H1 (cell line): ENCODE measurements around the gene ZNF845.

Experiments used
- CHD2 ChIP-seq: IDR thresholded peaks from 2 replicates; pipeline ENCODE4 v1.6.1; 2012; ENCODE audit warnings: low read length, improper control_type of control experiment
- EP300 ChIP-seq, 2 experiments: IDR thresholded peaks; 1 replicate in 1 of 2; 2 replicates in 1 of 2; pipeline ENCODE4 v1.6.1; 2011 to 2012; ENCODE audit warnings: low read depth in 2 of 2, low read length in 2 of 2, mild to moderate bottlenecking in 2 of 2, borderline replicate concordance in 1 of 2, inconsistent platforms in 1 of 2, moderate library complexity in 1 of 2
- PHF8 ChIP-seq: fragments of 200-600 bp; sonication (generic); conservative IDR thresholded peaks from 2 replicates; pipeline ENCODE4 v1.7.1; 2012; ENCODE audit warnings: low read depth, mild to moderate bottlenecking, inconsistent platforms, low read length, moderate library complexity
- POLR2A ChIP-seq, 2 experiments: IDR thresholded peaks; 1 replicate in 1 of 2; 2 replicates in 1 of 2; pipeline ENCODE4 v1.6.1; 2011; ENCODE audit warnings: low read depth in 2 of 2, low read length in 2 of 2, mild to moderate bottlenecking in 2 of 2; ENCODE audit errors: control extremely low read depth in 1 of 2
- TBP ChIP-seq: IDR thresholded peaks from 2 replicates; pipeline ENCODE4 v1.6.1; 2011; ENCODE audit warnings: low read depth, low read length, improper control_type of control experiment
- ZNF274 ChIP-seq: IDR thresholded peaks from 2 replicates; pipeline ENCODE4 v1.7.0; 2012; ENCODE audit warnings: low read length, borderline replicate concordance; ENCODE audit errors: extremely low read depth
- TF ChIP-seq, protein P1 (sequence below), 3 experiments: IDR thresholded peaks; 1 replicate in 2 of 3; 2 replicates in 1 of 3; pipeline versions ENCODE4 v1.5.1 to v1.6.1; 2011; ENCODE audit warnings: low read length in 3 of 3, mild to moderate bottlenecking in 3 of 3, inconsistent platforms in 2 of 3, low read depth in 1 of 3, moderate library complexity in 1 of 3; ENCODE audit not compliant: insufficient read depth in 1 of 3; ENCODE audit errors: control extremely low read depth in 1 of 3

- TF ChIP-seq, protein P1, sequence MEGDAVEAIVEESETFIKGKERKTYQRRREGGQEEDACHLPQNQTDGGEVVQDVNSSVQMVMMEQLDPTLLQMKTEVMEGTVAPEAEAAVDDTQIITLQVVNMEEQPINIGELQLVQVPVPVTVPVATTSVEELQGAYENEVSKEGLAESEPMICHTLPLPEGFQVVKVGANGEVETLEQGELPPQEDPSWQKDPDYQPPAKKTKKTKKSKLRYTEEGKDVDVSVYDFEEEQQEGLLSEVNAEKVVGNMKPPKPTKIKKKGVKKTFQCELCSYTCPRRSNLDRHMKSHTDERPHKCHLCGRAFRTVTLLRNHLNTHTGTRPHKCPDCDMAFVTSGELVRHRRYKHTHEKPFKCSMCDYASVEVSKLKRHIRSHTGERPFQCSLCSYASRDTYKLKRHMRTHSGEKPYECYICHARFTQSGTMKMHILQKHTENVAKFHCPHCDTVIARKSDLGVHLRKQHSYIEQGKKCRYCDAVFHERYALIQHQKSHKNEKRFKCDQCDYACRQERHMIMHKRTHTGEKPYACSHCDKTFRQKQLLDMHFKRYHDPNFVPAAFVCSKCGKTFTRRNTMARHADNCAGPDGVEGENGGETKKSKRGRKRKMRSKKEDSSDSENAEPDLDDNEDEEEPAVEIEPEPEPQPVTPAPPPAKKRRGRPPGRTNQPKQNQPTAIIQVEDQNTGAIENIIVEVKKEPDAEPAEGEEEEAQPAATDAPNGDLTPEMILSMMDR (IDR thresholded peaks at IDR 0.05; ENCODE audit: control extremely low read depth in 1 of 3, insufficient read depth in 1 of 3, low read depth in 1 of 3, low read length in 3 of 3): no peak
- TF ChIP-seq POLR2A (IDR thresholded peaks at IDR 0.05; ENCODE audit: control extremely low read depth in 1 of 2, low read depth in 2 of 2, low read length in 2 of 2): no peak
- no peak for TF ChIP-seq TBP
- no peak for TF ChIP-seq EP300 (IDR thresholded peaks at IDR 0.05; ENCODE audit: borderline replicate concordance in 1 of 2, low read depth in 2 of 2, low read length in 2 of 2)
- TF ChIP-seq ZNF274: peak; percentile 42; the same call in 1 of the 2 replicates
- no peak for TF ChIP-seq PHF8
- TF ChIP-seq CHD2: no peak
Measured at GRCh38 chr19:53381376-53381775, 47.8 kb downstream of the ZNF845 start.
